GM23338 (cell line): Measurements from ENCODE around the gene PRKAR1B. TPM values are rescaled to one million over a fixed set of nuclear protein-coding genes. Genes with fewer than 3 reads are reported as not detected.

ENCODE experiments used
- ATAC-seq: fragments of 200-7000 bp; cut with Tn5 transposase; 3 replicates; pipeline ENCODE4 v1.9.1; 2020
- DNase-seq: peaks from one replicate; pipeline ENCODE4 v3.0.0-alpha.2; 2015; ENCODE audit warnings: low spot score
- H2AFZ ChIP-seq: fragments of 200-600 bp; sonication (generic); 2 replicates; pipeline ENCODE4 v1.8.0; 2016; ENCODE audit warnings: antibody characterized with exemption, mild to moderate bottlenecking, moderate library complexity
- H3F3A ChIP-seq: fragments of 200-600 bp; sonication (generic); replicated peaks from 2 replicates; pipeline ENCODE4 v1.8.0; 2017; ENCODE audit warnings: antibody characterized with exemption, mixed run types, low read depth
- H3K27ac ChIP-seq: fragments of 200-600 bp; sonication (generic); 2 replicates; pipeline ENCODE4 v1.6.1; 2016; ENCODE audit warnings: low read depth
- H3K27me3 ChIP-seq: fragments of 200-600 bp; sonication (generic); 2 replicates; pipeline ENCODE4 v1.8.0; 2016; ENCODE audit warnings: mild to moderate bottlenecking, mixed run types, moderate library complexity; ENCODE audit not compliant: insufficient read depth
- H3K36me3 ChIP-seq: fragments of 200-600 bp; sonication (generic); 2 replicates; pipeline ENCODE4 v1.8.0; 2016; ENCODE audit warnings: mild to moderate bottlenecking; ENCODE audit not compliant: insufficient read depth
- H3K4me1 ChIP-seq: fragments of 200-600 bp; sonication (generic); 2 replicates; pipeline ENCODE4 v1.8.0; 2016; ENCODE audit warnings: mild to moderate bottlenecking, moderate library complexity; ENCODE audit not compliant: insufficient read depth
- H3K4me2 ChIP-seq: fragments of 200-600 bp; sonication (generic); 2 replicates; pipeline ENCODE4 v1.7.1; 2017; ENCODE audit warnings: mixed run types
- H3K4me3 ChIP-seq: fragments of 200-600 bp; sonication (generic); 2 replicates; pipeline ENCODE4 v1.6.1; 2016; ENCODE audit warnings: mixed run types
- H3K79me2 ChIP-seq: fragments of 200-600 bp; sonication (generic); replicated peaks from 2 replicates; pipeline ENCODE4 v1.8.0; 2017; ENCODE audit warnings: mild to moderate bottlenecking; ENCODE audit not compliant: insufficient read depth
- H3K9me2 ChIP-seq: fragments of 200-600 bp; sonication (generic); 2 replicates; pipeline ENCODE4 v1.8.0; 2017; ENCODE audit not compliant: insufficient read depth
- H4K20me1 ChIP-seq: fragments of 200-600 bp; sonication (generic); replicated peaks from 2 replicates; pipeline ENCODE4 v1.8.0; 2017; ENCODE audit warnings: mild to moderate bottlenecking; ENCODE audit not compliant: insufficient read depth
- H3K27ac Mint-ChIP-seq: 2 replicates; pipeline ENCODE4 v1.8.0; 2020; ENCODE audit warnings: inconsistent platforms, mild to moderate bottlenecking, moderate library complexity, mixed read lengths
- H3K27me3 Mint-ChIP-seq: 3 replicates; pipeline ENCODE4 v1.8.0; 2022; ENCODE audit warnings: low read depth, mild to moderate bottlenecking, moderate library complexity, mixed read lengths, inconsistent platforms; ENCODE audit not compliant: insufficient read depth, poor library complexity
- H3K36me3 Mint-ChIP-seq: 3 replicates; pipeline ENCODE4 v1.8.0; 2021; ENCODE audit warnings: low read depth, mild to moderate bottlenecking, inconsistent platforms, moderate library complexity, mixed read lengths
- H3K4me1 Mint-ChIP-seq: 3 replicates; pipeline ENCODE4 v1.8.0; 2020; ENCODE audit warnings: mild to moderate bottlenecking, inconsistent platforms, mixed read lengths
- H3K4me3 Mint-ChIP-seq: 3 replicates; pipeline ENCODE4 v1.8.0; 2021; ENCODE audit warnings: moderate library complexity, mild to moderate bottlenecking, inconsistent platforms, mixed read lengths
- H3K9me3 Mint-ChIP-seq: 3 replicates; pipeline ENCODE4 v1.8.0; 2020; ENCODE audit warnings: moderate library complexity, mild to moderate bottlenecking, inconsistent platforms, mixed read lengths
- NANOG ChIP-seq: IDR thresholded peaks from 2 replicates; pipeline ENCODE4 v1.6.1; 2016; ENCODE audit warnings: antibody characterized with exemption, borderline replicate concordance
- ZNF114 ChIP-seq: fragments of 250-450 bp; sonication (Bioruptor Pico); IDR thresholded peaks from 2 replicates; pipeline ENCODE4 v1.5.0; 2020; ENCODE audit warnings: mild to moderate bottlenecking, moderate library complexity
- ZNF331 ChIP-seq: fragments of 250-450 bp; sonication (Bioruptor Pico); IDR thresholded peaks from 2 replicates; pipeline ENCODE4 v1.5.0; 2020; ENCODE audit warnings: low read depth, mild to moderate bottlenecking, moderate library complexity
- polyA plus RNA-seq: library from polyadenylated mRNA; unstranded; fragments of >200 nt; fragmentation: Nextera tagmentation; extraction: Ambion mirVana; gene quantifications from 2 replicates; pipeline ENCODE4 v1.2.1, GENCODE V29; 2016
- total RNA-seq: library from RNA; depleted of rRNA; stranded (reverse); fragments of >200 nt; shearing (Covaris generic); gene quantifications from 2 replicates; pipeline ENCODE4 v1.2.3, GENCODE V29; 2014
- TF ChIP-seq, protein P1 (sequence below): fragments of 250-450 bp; sonication (Bioruptor Pico); IDR thresholded peaks from 2 replicates; pipeline ENCODE4 v1.5.0; 2020; ENCODE audit warnings: mild to moderate bottlenecking, moderate library complexity

The PRKAR1B gene
- total and polyA plus RNA-seq, 2 experiments from 2014 or later = 35.7 to 36.7 TPM

DNA sequence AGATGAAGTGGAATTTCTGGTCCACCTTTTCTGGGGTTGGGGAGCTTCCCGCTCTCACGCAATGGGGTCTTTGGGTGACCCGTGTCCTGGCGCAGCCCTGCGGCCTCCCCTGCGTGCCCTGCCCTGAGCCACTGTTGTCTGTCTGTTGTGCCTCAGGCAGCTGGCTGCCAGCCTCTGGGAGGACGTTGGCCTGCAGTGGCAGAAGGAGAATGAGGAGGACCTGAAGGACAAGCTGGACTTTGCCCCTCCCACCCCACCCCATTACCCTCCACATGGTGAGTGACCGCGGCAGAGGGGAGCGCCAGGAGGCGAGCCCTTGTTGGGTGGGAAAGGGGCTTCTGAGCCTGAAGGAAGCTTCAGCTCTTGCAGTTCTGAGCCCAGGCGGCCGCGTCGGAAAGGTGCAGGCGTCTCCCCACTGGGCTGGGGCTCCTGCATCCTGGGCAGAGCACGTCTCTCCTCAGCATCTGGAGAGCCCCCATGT, 14.2 kb upstream of the PRKAR1B start:
- Histone ChIP-seq H3K79me2 (peaks cover 39% of the 10 kb centered on the region), H3K4me1 (no peaks in the 10 kb centered on the region), H3K4me2 (no peak overlapping the region), H3K36me3 (no peaks in the 10 kb centered on the region), H3F3A (peaks cover 10% of the 10 kb centered on the region), H3K27me3 (no peaks in the 10 kb centered on the region), H3K27ac (no peak overlapping the region), H3K9me2 (no peaks in the 10 kb centered on the region), H2AFZ (no peak overlapping the region), H3K4me3 (no peak overlapping the region), H4K20me1 (peaks cover 14% of the 10 kb centered on the region)
- Mint-ChIP-seq H3K27ac (no peak overlapping the region), H3K4me1 (no peaks in the 10 kb centered on the region), H3K9me3 (no peaks in the 10 kb centered on the region; the same call in 1 of the 3 replicates), H3K27me3 (peaks cover 3% of the 10 kb centered on the region), H3K4me3 (no peak overlapping the region), H3K36me3 (peaks cover 42% of the 10 kb centered on the region)
- DNase-seq (no peak), ATAC-seq (no peak)
- TF ChIP-seq, protein P1, sequence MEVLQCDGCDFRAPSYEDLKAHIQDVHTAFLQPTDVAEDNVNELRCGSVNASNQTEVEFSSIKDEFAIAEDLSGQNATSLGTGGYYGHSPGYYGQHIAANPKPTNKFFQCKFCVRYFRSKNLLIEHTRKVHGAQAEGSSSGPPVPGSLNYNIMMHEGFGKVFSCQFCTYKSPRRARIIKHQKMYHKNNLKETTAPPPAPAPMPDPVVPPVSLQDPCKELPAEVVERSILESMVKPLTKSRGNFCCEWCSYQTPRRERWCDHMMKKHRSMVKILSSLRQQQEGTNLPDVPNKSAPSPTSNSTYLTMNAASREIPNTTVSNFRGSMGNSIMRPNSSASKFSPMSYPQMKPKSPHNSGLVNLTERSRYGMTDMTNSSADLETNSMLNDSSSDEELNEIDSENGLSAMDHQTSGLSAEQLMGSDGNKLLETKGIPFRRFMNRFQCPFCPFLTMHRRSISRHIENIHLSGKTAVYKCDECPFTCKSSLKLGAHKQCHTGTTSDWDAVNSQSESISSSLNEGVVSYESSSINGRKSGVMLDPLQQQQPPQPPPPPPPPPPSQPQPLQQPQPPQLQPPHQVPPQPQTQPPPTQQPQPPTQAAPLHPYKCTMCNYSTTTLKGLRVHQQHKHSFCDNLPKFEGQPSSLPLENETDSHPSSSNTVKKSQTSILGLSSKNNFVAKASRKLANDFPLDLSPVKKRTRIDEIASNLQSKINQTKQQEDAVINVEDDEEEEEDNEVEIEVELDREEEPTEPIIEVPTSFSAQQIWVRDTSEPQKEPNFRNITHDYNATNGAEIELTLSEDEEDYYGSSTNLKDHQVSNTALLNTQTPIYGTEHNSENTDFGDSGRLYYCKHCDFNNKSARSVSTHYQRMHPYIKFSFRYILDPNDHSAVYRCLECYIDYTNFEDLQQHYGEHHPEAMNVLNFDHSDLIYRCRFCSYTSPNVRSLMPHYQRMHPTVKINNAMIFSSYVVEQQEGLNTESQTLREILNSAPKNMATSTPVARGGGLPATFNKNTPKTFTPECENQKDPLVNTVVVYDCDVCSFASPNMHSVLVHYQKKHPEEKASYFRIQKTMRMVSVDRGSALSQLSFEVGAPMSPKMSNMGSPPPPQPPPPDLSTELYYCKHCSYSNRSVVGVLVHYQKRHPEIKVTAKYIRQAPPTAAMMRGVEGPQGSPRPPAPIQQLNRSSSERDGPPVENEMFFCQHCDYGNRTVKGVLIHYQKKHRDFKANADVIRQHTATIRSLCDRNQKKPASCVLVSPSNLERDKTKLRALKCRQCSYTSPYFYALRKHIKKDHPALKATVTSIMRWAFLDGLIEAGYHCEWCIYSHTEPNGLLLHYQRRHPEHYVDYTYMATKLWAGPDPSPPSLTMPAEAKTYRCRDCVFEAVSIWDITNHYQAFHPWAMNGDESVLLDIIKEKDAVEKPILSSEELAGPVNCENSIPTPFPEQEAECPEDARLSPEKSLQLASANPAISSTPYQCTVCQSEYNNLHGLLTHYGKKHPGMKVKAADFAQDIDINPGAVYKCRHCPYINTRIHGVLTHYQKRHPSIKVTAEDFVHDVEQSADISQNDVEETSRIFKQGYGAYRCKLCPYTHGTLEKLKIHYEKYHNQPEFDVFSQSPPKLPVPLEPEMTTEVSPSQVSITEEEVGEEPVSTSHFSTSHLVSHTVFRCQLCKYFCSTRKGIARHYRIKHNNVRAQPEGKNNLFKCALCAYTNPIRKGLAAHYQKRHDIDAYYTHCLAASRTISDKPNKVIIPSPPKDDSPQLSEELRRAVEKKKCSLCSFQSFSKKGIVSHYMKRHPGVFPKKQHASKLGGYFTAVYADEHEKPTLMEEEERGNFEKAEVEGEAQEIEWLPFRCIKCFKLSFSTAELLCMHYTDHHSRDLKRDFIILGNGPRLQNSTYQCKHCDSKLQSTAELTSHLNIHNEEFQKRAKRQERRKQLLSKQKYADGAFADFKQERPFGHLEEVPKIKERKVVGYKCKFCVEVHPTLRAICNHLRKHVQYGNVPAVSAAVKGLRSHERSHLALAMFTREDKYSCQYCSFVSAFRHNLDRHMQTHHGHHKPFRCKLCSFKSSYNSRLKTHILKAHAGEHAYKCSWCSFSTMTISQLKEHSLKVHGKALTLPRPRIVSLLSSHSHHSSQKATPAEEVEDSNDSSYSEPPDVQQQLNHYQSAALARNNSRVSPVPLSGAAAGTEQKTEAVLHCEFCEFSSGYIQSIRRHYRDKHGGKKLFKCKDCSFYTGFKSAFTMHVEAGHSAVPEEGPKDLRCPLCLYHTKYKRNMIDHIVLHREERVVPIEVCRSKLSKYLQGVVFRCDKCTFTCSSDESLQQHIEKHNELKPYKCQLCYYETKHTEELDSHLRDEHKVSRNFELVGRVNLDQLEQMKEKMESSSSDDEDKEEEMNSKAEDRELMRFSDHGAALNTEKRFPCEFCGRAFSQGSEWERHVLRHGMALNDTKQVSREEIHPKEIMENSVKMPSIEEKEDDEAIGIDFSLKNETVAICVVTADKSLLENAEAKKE (CRISPR knock-in tag) = no peak

DNA sequence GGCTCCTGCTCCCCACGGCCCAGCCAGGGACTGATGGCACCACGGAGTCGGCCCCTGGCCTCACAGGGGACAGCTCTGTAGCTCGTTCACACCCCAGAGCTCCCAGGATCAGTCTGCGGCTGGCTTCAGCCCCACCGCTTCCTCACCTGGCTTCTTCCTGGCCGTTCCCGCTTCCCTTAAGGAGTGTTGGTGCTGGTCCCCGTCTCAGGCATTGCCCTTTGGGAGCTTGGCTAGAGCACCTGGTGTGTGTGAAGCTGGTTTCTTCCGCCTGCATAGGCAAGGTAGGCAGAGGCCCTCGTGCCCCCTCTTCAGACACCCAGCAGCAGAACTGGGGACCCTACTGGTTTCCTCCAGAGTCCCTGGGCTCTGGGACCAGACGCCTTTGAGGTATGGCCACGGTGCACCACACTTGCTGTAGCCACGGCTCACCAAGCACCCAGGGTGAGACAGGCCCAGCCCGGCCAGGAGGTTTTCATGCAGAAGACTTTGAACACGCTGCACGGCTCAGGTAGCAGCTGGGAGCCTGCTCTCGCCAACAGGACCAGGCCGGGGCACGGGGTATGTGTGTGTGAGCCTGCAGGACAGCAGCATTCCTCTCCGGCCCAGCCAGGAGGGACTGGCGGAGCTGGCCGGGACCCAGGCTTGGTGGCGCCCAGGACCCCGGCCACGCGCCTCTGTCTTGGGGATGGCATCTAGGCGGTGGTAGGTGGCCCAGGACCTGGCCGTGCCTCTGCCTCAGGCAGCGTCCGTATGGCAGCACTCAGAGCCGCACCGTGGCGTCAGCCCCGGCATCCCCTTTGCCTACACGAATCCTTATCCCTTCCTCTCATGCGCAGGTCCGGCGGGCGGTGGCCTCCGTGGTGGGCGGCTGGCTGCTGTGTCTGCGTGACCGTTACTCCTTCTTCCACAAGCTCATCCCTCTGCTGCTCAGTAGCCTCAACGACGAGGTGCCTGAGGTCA, 13.2 kb upstream of the PRKAR1B start:
- H2AFZ ChIP-seq = no peak overlapping the region
- H4K20me1 ChIP-seq = peaks cover 14% of the 10 kb centered on the region
- no peaks in the 10 kb centered on the region for H3K9me2 ChIP-seq
- Mint-ChIP-seq H3K36me3 (peaks cover 34% of the 10 kb centered on the region), H3K27me3 (peaks cover 3% of the 10 kb centered on the region), H3K27ac (no peak overlapping the region), H3K4me1 (no peaks in the 10 kb centered on the region), H3K4me3 (no peak overlapping the region), H3K9me3 (no peaks in the 10 kb centered on the region; the same call in 1 of the 3 replicates)
- H3K79me2 ChIP-seq = peaks cover 43% of the 10 kb centered on the region
- H3K4me2 ChIP-seq = no peak overlapping the region
- H3K4me3 ChIP-seq = no peak overlapping the region
- TF ChIP-seq NANOG = no peak
- TF ChIP-seq ZNF114 (CRISPR knock-in tag) = no peak
- TF ChIP-seq ZNF331 (CRISPR knock-in tag) = no peak
- H3K27me3 ChIP-seq = no peaks in the 10 kb centered on the region
- no peak overlapping the region for H3K27ac ChIP-seq
- ATAC-seq = no peak
- H3K36me3 ChIP-seq = no peaks in the 10 kb centered on the region
- DNase-seq = no peak
- peaks cover 4% of the 10 kb centered on the region for H3F3A ChIP-seq
- H3K4me1 ChIP-seq = no peaks in the 10 kb centered on the region
